ENCODE measurements around the gene BOC.

DNA sequence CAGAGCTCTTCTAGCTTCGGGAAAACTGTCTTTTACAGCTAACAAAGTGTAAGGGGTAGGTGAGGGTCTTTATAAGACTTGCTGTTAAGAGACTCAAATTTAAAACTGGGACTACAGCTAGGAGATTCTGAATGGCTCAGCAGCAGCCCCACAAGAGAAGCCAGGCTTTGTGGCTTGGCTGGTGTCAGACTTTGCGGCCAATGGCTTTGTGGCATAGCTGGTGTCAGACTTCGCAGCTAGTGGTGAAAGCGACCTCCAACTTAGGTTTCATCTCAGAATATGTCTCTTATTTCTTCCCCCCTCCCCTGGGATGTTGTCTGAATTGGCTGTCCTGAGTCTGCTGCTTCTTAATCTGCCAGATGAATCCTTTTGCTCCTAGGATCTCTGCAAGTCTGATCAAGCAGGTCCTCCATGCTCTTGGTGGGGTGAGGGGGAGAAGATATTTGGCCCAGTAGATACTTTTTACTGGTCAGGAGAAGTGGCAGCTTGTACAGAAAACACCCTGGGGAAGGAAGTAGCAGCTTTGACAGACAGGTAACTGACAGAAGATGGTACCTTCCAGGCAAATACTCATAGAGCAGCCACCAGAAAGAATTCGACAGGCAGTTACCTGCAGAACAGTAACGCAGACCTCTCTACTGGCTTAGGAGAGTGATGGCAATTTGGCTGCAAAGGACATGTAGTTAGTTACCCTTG, 8.4 kb downstream of the BOC start:
- no peak for TF ChIP-seq POLR2AphosphoS5 (IDR thresholded peaks at IDR 0.05)
- TF ChIP-seq EP300 (IDR thresholded peaks at IDR 0.05): no peak
- TF ChIP-seq CTCF (IDR thresholded peaks at IDR 0.05): no peak
- TF ChIP-seq POLR2A (IDR thresholded peaks at IDR 0.05): no peak
